NCI-H1105 (cell line): ENCODE measurements around the gene ATP1A3.

Experiments used
- DNase-seq: peaks from one replicate; lab custom pipeline; 2025; lab: John Stamatoyannopoulos, UW

ATP1A3 gene

GRCh38 chr19:41984961-41985360 lies 9.1 kb downstream of the ATP1A3 start:
- no peak for DNase-seq

- no peak for DNase-seq
These were observed 12.3 kb downstream of the ATP1A3 start for GRCh38 chr19:41981724-41982123.

DNA sequence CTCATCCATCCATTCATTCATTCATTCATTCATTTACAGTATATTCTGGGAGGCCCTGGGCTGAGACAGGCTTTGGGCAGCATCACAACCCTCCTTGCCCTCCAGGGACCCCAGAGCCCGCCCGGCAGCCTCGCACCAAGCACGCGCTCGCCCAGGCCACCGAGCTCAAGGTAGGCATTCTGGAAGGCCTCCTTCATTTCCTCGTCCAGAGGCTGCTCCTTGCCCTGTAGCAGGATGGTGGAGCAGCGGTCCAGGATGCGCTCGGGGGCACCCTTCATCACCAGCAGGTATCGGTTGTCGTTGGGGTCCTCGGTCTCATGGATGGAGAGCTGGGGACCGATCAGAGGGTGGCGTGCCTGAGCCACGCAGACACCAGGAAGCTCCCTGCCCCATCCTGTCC lies 15.6 kb downstream of the ATP1A3 start:
- no peak for DNase-seq

GRCh38 chr19:41977916-41978315 lies 16.1 kb downstream of the ATP1A3 start:
- DNase-seq, result no peak

- no peak for DNase-seq
These were observed 19.4 kb downstream of the ATP1A3 start for GRCh38 chr19:41974652-41975051.

GRCh38 chr19:41971363-41971762 lies 22.7 kb downstream of the ATP1A3 start:
- no peak for DNase-seq

GRCh38 chr19:41969772-41970458 lies 24.1 kb downstream of the ATP1A3 start:
- DNase-seq, result no peak

DNA sequence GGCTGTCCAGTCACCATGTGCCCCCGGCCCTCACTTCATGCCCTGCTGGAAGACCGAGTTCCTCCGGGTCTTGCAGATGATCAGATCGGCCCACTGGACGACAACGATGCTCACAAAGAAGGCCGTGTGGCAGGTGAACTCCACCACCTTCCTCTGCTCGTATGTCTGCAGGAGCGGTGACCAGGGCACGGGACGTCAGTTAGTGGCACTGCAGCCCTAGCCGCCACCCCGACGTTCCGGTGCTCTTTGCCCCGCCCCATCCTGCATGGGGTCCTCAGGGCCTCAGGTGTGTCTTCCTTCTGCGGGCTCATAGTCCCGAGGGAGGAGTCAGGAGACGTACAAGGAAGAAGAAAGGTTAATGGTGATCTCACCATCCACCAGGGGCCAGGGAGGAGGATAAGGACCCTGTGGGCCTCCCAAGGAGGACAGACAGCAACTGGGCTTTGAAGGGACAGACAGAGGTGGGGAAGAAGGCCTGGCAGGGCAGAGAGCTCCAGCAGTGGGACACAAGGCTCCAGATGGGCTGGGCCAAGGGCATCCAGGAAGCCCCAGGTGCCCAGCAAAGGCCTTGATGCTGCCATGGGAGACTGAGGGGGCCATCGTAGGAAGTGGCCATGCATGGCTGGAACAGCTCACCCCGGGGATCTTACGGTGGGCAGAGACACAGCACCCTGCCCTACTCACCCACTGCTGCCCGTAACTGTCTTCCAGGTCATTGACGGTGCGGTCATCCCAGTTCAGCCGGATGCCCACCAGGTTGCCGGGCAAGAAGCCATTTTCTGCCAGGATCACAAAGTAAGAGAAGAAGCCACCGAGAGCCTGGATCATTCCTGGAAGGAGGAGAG lies 25.1 kb downstream of the ATP1A3 start:
- DNase-seq, result no peak

GRCh38 chr19:41967054-41967783 lies 26.8 kb downstream of the ATP1A3 start:
- no peak for DNase-seq

DNA sequence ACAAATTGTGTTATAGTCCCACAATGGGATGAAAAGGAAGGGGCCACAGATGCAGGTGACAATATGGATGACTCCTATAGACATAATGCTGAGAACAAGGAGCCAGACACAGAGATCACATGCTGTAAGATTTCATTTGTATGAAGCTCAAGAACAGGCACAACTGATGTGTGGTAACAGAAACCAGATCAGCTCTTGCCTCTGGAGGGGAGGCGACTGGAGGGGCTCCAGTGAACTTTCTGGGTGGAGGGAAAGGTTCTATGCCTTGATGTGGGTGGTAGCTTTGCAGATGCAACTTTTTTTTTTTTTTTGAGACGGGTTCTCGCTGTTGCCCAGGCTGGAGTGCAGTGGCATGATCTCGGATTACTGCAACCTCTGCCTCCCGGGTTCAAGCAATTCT lies 28.9 kb downstream of the ATP1A3 start:
- DNase-seq, result no peak

- no peak for DNase-seq
These were observed 33.1 kb downstream of the ATP1A3 start for GRCh38 chr19:41960973-41961372.

GRCh38 chr19:41959056-41960053 lies 34.7 kb downstream of the ATP1A3 start, which contains the start of gene RABAC1:
Gene RABAC1, minus strand, starts transcription at chr19:41959321. Its CDS starts 29 bp downstream, at chr19:41959292.
- peak; percentile 87 for DNase-seq

GRCh38 chr19:41958367-41959055 lies 35.5 kb downstream of the ATP1A3 start:
- DNase-seq, result peak; percentile 79

DNA sequence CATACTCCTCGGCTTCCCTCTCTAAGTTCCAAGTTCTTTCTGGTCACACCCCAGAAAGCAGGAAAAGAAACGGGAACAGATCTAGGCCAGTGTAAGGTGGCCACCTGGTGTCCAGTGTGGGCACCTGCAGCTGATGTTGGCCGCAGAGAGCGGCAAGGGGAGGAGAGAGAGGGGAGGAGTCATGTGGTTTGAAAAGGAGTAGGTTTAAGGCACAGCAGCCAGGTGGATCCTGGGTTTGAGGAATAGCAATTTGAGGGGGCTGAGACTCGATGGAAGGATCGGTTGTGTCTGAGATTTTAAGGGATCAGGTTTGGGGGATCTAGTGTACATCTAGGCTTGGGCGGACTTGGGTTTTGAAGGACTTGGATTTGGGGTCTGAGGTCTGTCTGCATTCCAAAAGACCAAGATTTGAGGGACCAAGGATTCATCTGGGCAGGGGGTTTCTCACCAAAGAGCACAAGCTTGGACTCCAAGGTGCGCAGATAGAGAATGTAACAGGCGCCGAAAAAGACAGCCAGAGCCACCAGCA lies 36.1 kb downstream of the ATP1A3 start:
- DNase-seq, result peak; percentile 82

DNA sequence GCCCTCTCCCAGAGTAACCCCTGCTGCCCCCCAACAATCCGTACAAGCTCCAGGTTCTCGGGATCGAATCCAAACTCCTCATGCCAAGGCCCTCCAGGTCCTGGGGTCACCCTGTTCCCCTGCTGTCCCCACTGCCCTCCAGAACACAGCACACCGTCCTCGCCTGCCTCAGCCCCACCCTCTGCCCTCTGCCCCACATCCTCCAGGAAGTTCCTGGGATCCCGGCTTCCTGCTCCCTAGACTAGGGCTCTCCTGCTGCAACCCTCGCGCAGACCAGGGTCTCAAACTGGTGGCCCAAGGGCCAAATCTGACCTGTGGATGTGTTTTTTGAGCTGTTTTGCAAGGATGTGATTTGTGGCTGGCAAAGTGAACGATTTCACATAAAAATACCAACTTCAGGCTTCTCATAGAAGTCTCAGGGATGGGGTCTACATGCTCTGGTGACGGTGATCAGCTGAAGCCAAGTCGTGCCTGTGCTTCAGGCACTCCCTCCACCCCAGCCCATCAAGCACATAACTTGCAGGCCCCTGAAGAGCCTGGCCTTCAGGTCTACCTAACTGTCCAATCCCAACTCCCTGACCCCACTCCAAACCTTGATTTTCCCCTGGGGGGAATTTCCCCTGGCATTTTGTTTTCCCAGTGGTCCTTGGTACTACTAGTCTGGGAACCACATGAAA lies 36.7 kb downstream of the ATP1A3 start:
- DNase-seq, result no peak

GRCh38 chr19:41956621-41957020 lies 37.4 kb downstream of the ATP1A3 start:
- DNase-seq, result no peak

DNA sequence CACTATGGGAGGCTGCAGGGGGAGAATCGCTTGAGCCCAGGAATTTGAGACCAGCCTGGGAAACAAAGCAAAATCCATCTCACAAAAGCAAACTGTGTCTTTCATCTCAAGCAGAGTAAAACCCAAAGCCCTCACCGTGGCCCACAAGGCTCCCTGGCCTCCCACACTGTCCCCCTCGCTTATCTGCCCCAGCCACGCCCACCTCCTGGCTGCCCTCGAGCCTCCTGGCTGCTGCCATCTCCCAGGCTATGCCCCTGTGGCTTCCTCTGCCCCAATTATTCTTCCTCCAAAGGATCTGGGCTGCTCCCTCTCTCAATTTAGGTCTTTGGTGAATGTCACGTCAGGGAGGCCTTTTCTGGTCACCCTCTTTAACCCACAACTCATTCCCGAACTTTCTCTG lies 38.5 kb downstream of the ATP1A3 start:
- DNase-seq, result no peak

- DNase-seq, result peak; percentile 62
These were observed 42.3 kb downstream of the ATP1A3 start for GRCh38 chr19:41951686-41952172.

DNA sequence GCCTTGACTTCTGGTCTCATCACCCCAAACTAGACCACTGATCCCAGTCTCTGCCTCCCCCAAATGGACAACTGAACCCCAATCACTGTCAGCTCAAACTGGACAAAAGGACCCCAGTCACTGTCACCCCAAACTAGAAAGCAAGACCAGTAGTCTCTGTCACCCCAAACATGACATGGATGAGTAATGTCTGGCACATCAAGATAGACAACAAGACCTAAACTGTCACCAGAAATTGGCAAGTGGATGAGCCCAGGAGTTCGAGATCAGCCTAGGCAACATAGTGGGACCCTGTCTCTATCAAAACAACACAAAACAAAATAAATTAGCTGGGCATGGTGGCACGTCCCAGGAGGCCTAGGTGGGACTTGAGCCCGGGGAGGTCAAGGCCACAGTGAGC lies 46.9 kb downstream of the ATP1A3 start:
- no peak for DNase-seq
